OCI-LY7 (cell line): ENCODE results near the gene MPPED1.

Source experiments
- EZH2phosphoT487 ChIP-seq: fragments of 200-600 bp; sonication (generic); IDR thresholded peaks from 2 replicates; pipeline ENCODE4 v1.6.1; 2018; ENCODE audit warnings: low read depth, borderline replicate concordance, mild to moderate bottlenecking, mixed run types, antibody characterized with exemption, low read length, moderate library complexity, mixed read lengths
- TF ChIP-seq, protein P1 (sequence below): fragments of 200-600 bp; sonication (generic); conservative IDR thresholded peaks from 2 replicates; pipeline ENCODE4 v1.5.1; 2014; ENCODE audit warnings: mild to moderate bottlenecking, antibody characterized with exemption, low read length, moderate library complexity, mixed read lengths

GRCh38 chr22:43521716-43522115 is 109.9 kb downstream of the MPPED1 start:
- TF ChIP-seq, protein P1, sequence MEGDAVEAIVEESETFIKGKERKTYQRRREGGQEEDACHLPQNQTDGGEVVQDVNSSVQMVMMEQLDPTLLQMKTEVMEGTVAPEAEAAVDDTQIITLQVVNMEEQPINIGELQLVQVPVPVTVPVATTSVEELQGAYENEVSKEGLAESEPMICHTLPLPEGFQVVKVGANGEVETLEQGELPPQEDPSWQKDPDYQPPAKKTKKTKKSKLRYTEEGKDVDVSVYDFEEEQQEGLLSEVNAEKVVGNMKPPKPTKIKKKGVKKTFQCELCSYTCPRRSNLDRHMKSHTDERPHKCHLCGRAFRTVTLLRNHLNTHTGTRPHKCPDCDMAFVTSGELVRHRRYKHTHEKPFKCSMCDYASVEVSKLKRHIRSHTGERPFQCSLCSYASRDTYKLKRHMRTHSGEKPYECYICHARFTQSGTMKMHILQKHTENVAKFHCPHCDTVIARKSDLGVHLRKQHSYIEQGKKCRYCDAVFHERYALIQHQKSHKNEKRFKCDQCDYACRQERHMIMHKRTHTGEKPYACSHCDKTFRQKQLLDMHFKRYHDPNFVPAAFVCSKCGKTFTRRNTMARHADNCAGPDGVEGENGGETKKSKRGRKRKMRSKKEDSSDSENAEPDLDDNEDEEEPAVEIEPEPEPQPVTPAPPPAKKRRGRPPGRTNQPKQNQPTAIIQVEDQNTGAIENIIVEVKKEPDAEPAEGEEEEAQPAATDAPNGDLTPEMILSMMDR: no peak
- TF ChIP-seq EZH2phosphoT487: no peak
